HTERT RPE-1 (cell line): ENCODE results near the gene ZSWIM4.

Source experiments
- in situ Hi-C: fragments of 300-500 bp; cut with MboI; formaldehyde crosslinking; loops from 4 replicates; pipeline ENCODE4 v1.14.3; 2020; ENCODE audit warnings: low sequenced_read_pairs

The ZSWIM4 gene

GRCh38 chr19:13808856-13809255, 13.6 kb downstream of the ZSWIM4 start:
- in situ Hi-C loops: no loop called here

- in situ Hi-C loops: no loop called here
These were observed 17.3 kb downstream of the ZSWIM4 start for GRCh38 chr19:13812544-13812943.

DNA sequence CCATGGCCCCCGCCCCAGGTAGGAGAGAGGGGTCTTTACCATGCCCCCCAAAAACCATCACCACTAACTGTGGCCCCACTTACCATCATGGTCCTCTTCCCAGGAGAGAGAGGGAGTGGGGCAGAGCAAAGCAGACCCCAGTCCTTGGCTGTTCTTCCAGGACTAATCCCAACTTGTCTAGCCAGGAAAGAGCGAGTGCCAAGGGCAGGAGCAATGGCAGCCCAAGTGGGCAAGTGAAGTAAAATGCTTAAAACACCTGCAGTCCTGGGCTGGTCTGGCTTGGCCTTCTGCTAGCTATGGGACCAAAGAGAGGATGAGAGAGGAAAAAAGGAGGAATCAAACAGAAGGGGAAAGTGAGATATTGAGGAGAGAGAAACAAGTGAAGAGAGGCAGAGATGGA, 17.9 kb downstream of the ZSWIM4 start:
- in situ Hi-C loops: no loop called here

- in situ Hi-C loops: no loop called here
These were observed 19.3 kb downstream of the ZSWIM4 start for GRCh38 chr19:13814550-13814949.

DNA sequence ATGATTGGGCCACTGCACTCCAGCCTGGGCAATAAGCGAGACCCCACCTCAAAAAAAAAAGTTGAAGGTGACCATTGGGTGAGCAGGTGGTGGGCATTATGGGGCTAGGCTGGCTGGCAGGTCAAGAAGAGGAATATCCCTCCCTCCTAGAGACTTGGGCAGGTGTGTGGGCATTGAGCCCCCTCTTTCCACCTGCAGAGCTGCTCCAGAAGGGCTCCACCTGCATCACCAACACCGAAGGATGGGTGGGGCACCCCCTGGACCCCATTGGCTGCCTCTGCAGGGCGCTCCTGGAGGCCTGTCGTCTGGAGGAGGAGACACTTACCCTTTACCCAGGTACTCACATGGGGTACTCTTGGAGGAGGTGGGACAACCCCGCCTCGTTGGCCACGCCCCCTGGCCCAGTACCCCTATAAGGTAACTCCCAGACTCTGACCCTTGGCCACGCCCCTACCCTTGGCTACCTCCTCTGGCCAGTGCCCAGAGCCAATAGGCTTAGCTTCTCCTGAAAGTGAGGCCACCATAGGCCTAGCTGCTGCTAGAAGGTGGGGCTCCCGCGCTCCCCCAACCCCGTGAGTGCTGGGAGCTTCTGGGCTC, 21.9 kb downstream of the ZSWIM4 start:
- in situ Hi-C loops: no loop called here

GRCh38 chr19:13817615-13818371, 22.6 kb downstream of the ZSWIM4 start:
- in situ Hi-C loops: no loop called here

DNA sequence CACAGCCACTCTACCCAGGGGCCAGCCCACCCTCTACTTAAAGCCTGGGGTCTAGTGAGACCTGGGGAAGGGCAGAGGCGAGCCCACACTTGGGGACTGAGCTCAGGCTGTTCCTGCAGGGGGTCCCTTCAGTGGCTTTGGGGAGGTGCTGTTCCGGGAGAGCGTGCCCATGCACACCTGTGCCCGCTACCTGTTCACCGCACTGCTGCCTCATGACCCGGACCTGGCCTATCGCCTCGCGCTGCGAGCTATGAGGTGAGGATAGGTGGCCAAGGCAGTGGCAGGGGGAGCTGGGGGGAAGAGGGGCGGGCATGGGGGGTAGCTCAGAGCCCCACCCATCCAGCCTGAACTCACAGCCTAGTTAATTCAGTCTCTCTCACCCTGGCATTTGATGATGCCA, 24.0 kb downstream of the ZSWIM4 start:
- in situ Hi-C loops: no loop called here

GRCh38 chr19:13821292-13821691, 26.0 kb downstream of the ZSWIM4 start:
- in situ Hi-C loops: no loop called here

- in situ Hi-C loops: no loop called here
These were observed 28.0 kb downstream of the ZSWIM4 start for GRCh38 chr19:13823256-13823655.

- in situ Hi-C loops: no loop called here
These were observed 28.7 kb downstream of the ZSWIM4 start for GRCh38 chr19:13823901-13824300.

GRCh38 chr19:13824703-13825102, 29.5 kb downstream of the ZSWIM4 start:
- in situ Hi-C loops: no loop called here

DNA sequence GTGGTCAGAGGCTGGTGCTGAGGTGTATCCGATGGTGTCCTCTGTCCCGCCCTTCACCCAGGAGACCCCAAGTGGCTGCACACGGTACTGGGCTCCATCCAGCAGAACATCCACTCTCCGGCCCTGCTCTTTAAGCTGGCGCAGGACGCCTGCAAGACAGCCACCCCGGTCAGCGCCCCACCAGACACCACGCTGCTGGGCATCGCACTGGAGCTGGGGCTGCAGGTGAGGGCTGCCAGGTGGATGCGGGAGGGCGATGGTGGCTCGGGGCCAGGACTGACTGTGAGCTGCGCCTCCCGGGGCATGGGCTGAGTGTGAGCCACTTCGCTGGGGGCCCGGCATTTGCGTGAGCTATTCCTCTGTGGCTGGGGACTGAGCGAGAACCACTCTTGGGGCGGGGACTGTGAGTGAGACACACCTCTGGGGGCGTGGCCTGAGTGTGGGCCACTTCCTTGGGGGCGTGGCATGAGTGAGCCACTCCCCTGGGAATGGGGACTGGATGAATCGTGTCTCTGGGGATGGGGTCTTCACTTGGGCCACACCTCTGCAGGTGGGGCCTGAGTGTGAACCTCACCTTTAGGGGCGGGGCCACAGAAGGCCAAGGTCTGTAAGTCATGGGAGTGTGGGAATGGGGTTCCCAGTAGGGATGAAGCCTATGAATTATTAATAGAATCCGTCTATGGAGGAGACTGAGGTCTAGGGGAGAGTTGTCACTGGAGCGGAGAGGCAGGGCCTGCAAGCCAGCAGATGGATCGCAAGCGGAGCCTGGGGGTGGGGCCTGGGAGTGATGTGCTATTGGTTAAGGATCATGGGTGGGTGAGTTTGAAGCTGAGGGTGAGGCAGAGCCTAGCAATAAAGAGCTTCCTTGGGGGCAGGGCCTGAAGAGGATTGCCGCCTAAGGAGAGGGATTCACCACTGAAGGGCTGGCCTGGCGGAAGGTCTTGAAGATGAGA, 30.5 kb downstream of the ZSWIM4 start:
- in situ Hi-C loops: no loop called here

- in situ Hi-C loops: no loop called here
These were observed 31.5 kb downstream of the ZSWIM4 start for GRCh38 chr19:13826652-13827235.

DNA sequence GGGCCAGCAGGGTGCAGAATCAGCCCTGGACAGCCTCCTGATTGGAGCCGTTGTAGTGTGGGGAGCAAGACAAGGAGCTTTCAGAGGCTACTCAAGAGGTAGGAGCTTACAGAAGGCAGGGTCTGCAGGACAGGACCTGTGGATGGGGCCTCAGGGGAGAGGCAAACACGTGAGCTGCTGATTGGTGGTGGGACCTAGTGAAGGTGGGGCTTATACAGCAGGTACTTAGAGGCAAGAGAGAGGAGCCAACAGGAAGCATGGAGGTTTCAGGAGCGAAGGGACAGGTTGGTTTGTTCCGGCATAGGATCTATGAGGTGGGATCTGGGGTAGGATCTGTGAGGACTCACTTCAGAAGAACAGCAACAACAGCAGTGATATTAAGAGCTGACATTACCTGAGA, 32.4 kb downstream of the ZSWIM4 start:
- in situ Hi-C loops: no loop called here

DNA sequence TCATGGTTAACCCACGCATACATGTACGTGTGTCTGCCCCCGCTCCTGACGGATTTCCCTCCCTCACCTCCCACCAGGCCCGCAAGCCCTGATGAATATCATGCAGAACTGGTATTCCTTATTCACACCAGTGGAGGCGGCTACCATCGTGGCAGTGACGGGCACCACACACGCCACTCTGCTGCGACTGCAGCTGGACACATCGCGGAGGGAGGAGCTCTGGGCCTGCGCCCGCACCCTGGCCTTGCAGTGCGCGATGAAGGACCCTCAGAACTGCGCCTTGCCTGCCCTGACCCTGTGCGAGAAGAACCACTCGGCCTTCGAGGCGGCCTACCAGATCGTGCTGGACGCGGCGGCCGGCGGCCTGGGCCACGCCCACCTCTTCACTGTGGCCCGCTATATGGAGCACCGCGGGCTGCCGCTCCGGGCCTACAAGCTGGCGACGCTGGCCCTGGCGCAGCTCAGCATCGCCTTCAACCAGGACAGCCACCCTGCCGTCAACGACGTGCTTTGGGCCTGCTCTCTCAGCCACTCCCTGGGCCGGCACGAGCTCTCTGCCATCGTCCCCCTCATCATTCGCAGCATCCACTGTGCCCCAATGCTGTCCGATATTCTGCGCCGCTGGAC, 35.0 kb downstream of the ZSWIM4 start:
- in situ Hi-C loops: no loop called here

GRCh38 chr19:13830741-13831536, 35.7 kb downstream of the ZSWIM4 start:
- in situ Hi-C loops: no loop called here

DNA sequence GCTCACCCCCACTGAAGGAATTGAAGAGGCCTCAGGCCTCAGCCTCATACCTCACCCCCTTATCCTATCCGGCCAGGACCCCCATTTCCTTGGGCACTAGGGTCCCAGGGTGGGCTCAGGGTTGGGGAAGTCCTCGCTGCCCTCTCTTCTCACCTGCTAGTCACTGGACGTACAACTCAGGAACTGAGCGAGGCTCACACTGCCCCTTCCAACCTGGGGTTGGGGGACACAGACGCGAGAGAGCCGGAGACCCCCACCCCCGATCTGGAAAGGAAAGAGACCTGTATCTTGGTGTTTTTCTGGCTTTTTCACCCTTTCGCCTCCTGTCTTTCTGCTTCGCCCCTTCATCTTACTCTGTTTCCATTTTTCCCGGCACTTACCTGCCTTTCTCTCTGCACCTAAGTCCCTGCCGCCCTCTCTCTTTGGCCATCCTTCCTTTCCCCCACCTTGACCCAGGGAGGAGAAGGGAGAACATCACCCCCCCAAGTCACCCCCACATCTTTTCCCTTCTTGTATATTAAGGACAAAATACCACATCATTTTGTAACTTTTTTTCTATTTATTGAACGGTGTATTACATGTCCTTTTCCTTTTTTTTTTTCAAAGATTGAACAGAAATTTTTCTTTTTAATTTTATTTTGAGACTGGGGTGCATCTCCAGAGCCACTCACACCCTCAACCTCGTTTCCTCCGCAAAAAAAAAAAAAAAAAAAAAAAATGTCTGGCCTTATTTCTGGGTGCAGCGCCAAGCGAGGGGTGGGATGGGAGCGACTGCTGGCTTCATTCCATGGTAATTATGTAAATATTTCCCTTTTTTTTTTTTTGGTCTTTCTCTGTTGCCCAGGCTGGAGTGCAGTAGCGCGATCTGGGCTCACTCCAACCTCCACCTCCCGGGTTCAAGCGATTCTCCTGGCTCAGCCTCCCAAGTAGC, 36.6 kb downstream of the ZSWIM4 start:
- in situ Hi-C loops: no loop called here

GRCh38 chr19:13833330-13834243, 38.3 kb downstream of the ZSWIM4 start:
- in situ Hi-C loops: no loop called here
